ENCODE data around the gene FXR2.

FXR2 gene

GRCh38 chr17:7544911-7545310 lies 69.8 kb downstream of the FXR2 start:
- DNase-seq = no peak

All from stimulated activated naive CD4-positive, alpha-beta T cell treated with Interleukin-2 at 50 U/mL for 16 hours (primary cell).